OCI-LY1 (cell line): Measurements from ENCODE around the gene CELA3B.
"Not testable (repeated sequence)": the region's sequence is repeated elsewhere in the genome, so short reads cannot be mapped to it uniquely, and the experiment has no call there.

Experiments used
- H2AFZ ChIP-seq: fragments of 200-600 bp; sonication (generic), shearing (Covaris generic); 2 replicates; pipeline ENCODE4 v1.6.0; 2014; ENCODE audit warnings: antibody characterized with exemption, mild to moderate bottlenecking, low read length
- H3F3A ChIP-seq: fragments of 200-600 bp; sonication (generic), shearing (Covaris generic); 2 replicates; pipeline ENCODE4 v1.6.0; 2014; ENCODE audit warnings: mild to moderate bottlenecking, antibody characterized with exemption, low read length, moderate library complexity; ENCODE audit not compliant: insufficient read depth
- H3K27ac ChIP-seq: fragments of 200-600 bp; sonication (generic); 2 replicates; pipeline ENCODE4 v1.5.1; 2014; ENCODE audit warnings: low read length, mixed run types, mild to moderate bottlenecking, low read depth; ENCODE audit not compliant: poor library complexity, severe bottlenecking
- H3K27me3 ChIP-seq: fragments of 200-600 bp; sonication (generic); 2 replicates; pipeline ENCODE4 v1.6.0; 2014; ENCODE audit warnings: antibody characterized with exemption, mild to moderate bottlenecking, low read length, moderate library complexity; ENCODE audit not compliant: insufficient read depth
- H3K36me3 ChIP-seq: fragments of 200-600 bp; sonication (generic); 2 replicates; pipeline ENCODE4 v1.6.1; 2014; ENCODE audit warnings: mild to moderate bottlenecking, antibody characterized with exemption, low read length, moderate library complexity, mixed read lengths; ENCODE audit not compliant: insufficient read depth
- H3K4me1 ChIP-seq: fragments of 200-600 bp; sonication (generic); 2 replicates; pipeline ENCODE4 v1.5.1; 2014; ENCODE audit warnings: mild to moderate bottlenecking, low read length, moderate library complexity; ENCODE audit not compliant: insufficient read depth, severe bottlenecking
- H3K4me2 ChIP-seq: fragments of 200-600 bp; sonication (generic), shearing (Covaris generic); 2 replicates; pipeline ENCODE4 v1.6.1; 2014; ENCODE audit warnings: low read length
- H3K4me3 ChIP-seq: fragments of 200-600 bp; sonication (generic); 2 replicates; pipeline ENCODE4 v1.5.1; 2014; ENCODE audit warnings: low read length, low read depth, mild to moderate bottlenecking, mixed read lengths; ENCODE audit not compliant: poor library complexity, severe bottlenecking
- H3K79me2 ChIP-seq: fragments of 200-600 bp; shearing (Covaris generic); 2 replicates; pipeline ENCODE4 v1.6.1; 2016; ENCODE audit warnings: mixed run types, low read length, mixed read lengths; ENCODE audit not compliant: insufficient read depth
- H3K9ac ChIP-seq: fragments of 200-600 bp; sonication (generic), shearing (Covaris generic); 2 replicates; pipeline ENCODE4 v1.6.1; 2014; ENCODE audit warnings: mild to moderate bottlenecking, low read length, mixed read lengths
- H3K9me2 ChIP-seq: fragments of 200-600 bp; sonication (generic), shearing (Covaris generic); 2 replicates; pipeline ENCODE4 v1.6.1; 2014; ENCODE audit warnings: low read depth, mild to moderate bottlenecking, low read length, mixed read lengths
- H3K9me3 ChIP-seq: fragments of 200-600 bp; shearing (Covaris generic); 2 replicates; pipeline ENCODE4 v1.6.1; 2014; ENCODE audit warnings: low read length, mixed read lengths
- H4K20me1 ChIP-seq: fragments of 200-600 bp; sonication (generic), shearing (Covaris generic); 2 replicates; pipeline ENCODE4 v1.6.0; 2016; ENCODE audit warnings: mild to moderate bottlenecking, low read length; ENCODE audit not compliant: insufficient read depth

CELA3B gene

DNA sequence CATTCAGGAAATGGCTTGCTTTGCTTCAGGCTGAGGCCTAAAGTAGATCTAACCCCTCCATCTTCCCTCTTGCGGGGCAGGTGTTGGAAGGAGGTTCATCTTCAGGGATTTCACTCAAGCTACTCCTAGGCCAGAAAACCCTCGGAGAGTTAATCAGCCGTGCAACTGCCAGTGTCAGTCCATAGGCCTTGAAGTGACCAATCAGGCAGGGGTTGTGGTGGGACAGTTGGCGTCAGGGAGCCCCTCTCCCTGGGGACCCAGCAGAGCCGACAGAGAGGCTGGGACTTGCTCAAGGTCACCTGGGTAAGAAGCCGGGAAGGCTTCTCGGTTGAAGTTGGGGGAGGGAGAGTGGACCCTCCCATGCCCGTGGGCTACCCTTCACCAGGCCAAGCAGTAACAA, 2.9 kb upstream of the CELA3B start:
- H2AFZ ChIP-seq, H3K9me3 ChIP-seq, H3K4me1 ChIP-seq, H3K27ac ChIP-seq, H3K9ac ChIP-seq, H3K4me3 ChIP-seq, H4K20me1 ChIP-seq, H3K27me3 ChIP-seq, H3K4me2 ChIP-seq, H3F3A ChIP-seq, H3K79me2 ChIP-seq, H3K36me3 ChIP-seq, H3K9me2 ChIP-seq: not testable (repeated sequence)

DNA sequence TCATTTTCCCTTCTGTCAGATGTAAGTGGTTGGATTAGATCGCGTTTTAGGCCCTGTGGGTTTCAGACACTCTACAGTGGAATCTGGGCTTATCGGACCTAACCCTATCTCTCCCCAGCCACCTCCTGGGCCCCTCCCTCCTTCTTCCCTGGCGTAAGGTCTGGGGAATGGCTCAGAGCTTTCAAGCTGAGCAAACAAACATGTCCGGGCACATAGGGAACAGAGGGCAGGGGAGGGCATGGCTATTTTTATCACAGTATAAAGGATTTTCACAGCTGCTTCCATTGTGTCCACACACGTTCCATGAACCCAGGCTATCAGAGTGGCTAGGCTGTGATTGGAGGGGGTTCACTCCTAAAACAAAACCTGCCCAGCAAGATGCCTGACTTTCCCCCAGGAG, 2.1 kb upstream of the CELA3B start:
- H3K79me2 ChIP-seq, H4K20me1 ChIP-seq, H3K9me3 ChIP-seq, H3K9ac ChIP-seq, H3K4me2 ChIP-seq, H3K4me1 ChIP-seq, H3K4me3 ChIP-seq, H3K36me3 ChIP-seq, H2AFZ ChIP-seq, H3K27me3 ChIP-seq, H3F3A ChIP-seq, H3K27ac ChIP-seq, H3K9me2 ChIP-seq: not testable (repeated sequence)

DNA sequence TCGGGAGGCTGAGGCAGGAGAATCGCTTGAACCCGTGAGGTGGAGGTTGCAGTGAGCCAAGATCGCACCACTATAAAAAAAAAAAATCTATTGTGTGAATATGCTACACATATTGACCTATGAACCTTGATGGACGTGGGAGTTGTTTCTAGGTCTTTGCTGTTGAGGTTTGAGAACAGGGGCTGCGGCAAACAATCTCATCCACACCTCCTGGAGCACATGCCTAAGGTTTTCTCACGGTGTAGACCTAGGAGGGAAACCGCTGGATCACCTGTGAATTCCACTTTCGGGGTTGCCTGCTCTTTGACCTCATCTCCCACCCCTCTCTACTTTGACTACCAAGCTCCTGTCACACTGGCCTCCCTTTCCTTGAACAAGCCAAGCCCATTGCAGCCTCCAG, 1.5 kb upstream of the CELA3B start:
- not testable (repeated sequence) for H3K4me3 ChIP-seq, H3K27me3 ChIP-seq, H3K4me2 ChIP-seq, H2AFZ ChIP-seq, H3K9me3 ChIP-seq, H3K9ac ChIP-seq, H3K36me3 ChIP-seq, H3K4me1 ChIP-seq, H3K27ac ChIP-seq, H3K9me2 ChIP-seq, H4K20me1 ChIP-seq, H3F3A ChIP-seq, H3K79me2 ChIP-seq

DNA sequence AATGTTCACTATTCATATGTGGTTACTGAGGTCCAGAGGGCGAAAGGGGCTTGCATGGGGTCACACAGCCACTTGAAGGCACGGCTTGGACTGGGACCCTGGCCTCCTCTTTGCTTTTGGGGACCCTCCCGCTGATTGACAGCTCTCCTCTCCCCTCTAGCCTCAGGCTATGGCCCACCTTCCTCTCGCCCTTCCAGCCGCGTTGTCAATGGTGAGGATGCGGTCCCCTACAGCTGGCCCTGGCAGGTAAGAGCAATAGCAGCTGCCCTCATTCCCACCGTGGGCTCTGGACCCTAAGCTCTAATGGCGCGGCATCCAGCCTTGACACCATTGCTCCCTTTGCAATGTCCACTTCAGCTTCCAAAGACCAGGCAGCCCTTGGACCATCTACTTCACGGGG, 1.4 kb downstream of the CELA3B start:
- not testable (repeated sequence) for H3K27ac ChIP-seq, H3K9ac ChIP-seq, H3K9me2 ChIP-seq, H2AFZ ChIP-seq, H3K36me3 ChIP-seq, H3K9me3 ChIP-seq, H3K27me3 ChIP-seq, H3K4me2 ChIP-seq, H3K79me2 ChIP-seq, H3K4me3 ChIP-seq, H3F3A ChIP-seq, H3K4me1 ChIP-seq, H4K20me1 ChIP-seq

DNA sequence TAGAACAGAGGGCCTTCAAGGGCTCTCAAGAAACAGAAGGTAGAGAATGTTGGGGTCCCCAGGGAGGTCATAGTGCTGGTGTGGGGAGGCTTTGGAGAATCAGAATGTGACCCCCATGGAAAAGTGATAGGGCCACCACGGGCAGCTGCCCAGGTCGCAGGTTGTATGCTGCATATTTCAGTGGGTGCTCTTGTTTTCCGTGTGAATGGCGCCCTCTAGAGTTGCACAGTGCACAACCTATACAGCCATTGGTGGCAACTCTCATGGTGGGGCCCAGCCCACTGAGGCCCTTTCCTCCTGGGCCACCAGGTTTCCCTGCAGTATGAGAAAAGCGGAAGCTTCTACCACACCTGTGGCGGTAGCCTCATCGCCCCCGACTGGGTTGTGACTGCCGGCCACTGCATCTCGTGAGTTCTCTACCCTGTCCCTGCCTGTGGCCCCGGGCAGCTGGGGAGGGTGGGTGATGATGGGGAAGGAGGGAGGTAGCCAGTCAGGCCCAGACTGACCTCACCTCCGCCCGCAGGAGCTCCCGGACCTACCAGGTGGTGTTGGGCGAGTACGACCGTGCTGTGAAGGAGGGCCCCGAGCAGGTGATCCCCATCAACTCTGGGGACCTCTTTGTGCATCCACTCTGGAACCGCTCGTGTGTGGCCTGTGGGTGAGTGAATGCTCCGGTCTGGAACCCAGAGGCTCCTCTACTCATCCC, 3.8 kb downstream of the CELA3B start:
- H3K4me3 ChIP-seq = not testable (repeated sequence)

DNA sequence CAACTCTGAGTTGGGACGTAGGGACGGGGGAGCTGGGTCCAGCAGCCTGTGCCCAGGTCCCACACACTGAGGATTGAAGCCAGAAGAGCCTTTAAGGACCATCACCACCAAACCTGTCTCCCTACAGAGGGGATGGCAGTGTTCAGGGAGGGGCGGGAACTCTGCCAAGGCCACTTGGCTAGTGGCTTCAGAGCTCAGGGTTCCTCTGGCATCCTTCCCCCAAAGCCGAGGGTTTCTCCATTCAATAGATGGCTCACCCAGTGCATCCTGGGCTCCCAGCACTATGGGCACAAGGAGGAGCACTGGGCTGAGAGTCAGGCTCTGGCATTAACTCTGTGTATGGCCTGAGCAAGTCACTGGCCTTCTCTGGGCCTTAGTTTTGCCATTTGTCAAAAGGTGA, 4.4 kb downstream of the CELA3B start:
- not testable (repeated sequence) for H3K27ac ChIP-seq, H3K4me1 ChIP-seq, H3K36me3 ChIP-seq, H3K9ac ChIP-seq, H3K9me3 ChIP-seq, H3K4me2 ChIP-seq, H3K79me2 ChIP-seq, H3K9me2 ChIP-seq, H3K27me3 ChIP-seq, H3F3A ChIP-seq, H4K20me1 ChIP-seq, H3K4me3 ChIP-seq, H2AFZ ChIP-seq

More for the DNA sequence above, 3.8 kb downstream of the CELA3B start:
- H2AFZ ChIP-seq, H3K4me2 ChIP-seq, H3K27ac ChIP-seq, H3K9me3 ChIP-seq, H3K36me3 ChIP-seq, H3F3A ChIP-seq, H3K27me3 ChIP-seq, H3K79me2 ChIP-seq, H3K4me1 ChIP-seq, H3K9ac ChIP-seq, H3K9me2 ChIP-seq, H4K20me1 ChIP-seq: not testable (repeated sequence)

DNA sequence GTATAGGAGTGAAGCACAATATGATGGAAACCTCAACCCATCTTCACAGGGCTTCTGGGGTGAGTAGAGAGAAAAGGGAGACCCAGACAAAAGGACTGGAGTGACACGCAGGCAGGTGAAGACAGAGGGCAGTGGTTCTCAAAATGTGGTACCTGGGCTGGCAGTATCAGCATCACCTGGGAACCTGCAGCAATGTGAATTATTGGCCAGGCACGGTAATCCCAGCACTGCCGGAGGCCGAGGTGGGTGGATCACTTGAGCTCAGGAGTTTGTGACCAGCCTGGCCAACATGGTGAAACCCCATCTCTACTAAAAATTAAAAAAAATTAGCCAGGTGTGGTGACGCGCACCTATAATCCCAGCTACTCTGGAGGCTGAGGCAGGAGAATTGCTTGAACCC, 5.3 kb downstream of the CELA3B start:
- H3F3A ChIP-seq, H3K36me3 ChIP-seq, H3K4me3 ChIP-seq, H3K9ac ChIP-seq, H3K4me1 ChIP-seq, H3K79me2 ChIP-seq, H3K27me3 ChIP-seq, H3K9me2 ChIP-seq, H4K20me1 ChIP-seq, H3K27ac ChIP-seq, H3K4me2 ChIP-seq, H2AFZ ChIP-seq, H3K9me3 ChIP-seq: not testable (repeated sequence)

DNA sequence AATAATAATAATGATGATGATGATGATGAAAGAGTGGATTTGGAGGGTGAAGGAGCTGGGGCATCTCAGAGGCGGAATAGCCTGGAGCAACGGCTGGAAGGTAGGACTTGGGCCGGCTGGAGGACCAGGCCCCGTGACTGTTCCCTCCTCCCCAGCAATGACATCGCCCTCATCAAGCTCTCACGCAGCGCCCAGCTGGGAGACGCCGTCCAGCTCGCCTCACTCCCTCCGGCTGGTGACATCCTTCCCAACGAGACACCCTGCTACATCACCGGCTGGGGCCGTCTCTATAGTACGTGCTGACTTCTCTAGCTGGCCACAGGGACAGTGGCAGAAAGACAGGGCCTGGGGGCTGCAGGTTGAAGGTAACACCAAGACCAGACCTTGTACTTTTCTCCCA, 6.7 kb downstream of the CELA3B start:
- H3K79me2 ChIP-seq, H3K36me3 ChIP-seq, H3F3A ChIP-seq, H3K4me2 ChIP-seq, H3K9me3 ChIP-seq, H3K27ac ChIP-seq, H2AFZ ChIP-seq, H3K4me1 ChIP-seq, H3K27me3 ChIP-seq, H3K4me3 ChIP-seq, H3K9me2 ChIP-seq, H3K9ac ChIP-seq, H4K20me1 ChIP-seq: not testable (repeated sequence)
